Tibial nerve (tissue), 4 donors: ENCODE measurements around the gene TDRKH. TPM values are rescaled to one million over a fixed set of nuclear protein-coding genes. Genes with fewer than 3 reads are reported as not detected.
"Not testable (repeated sequence)": the region's sequence is repeated elsewhere in the genome, so short reads cannot be mapped to it uniquely, and the experiment has no call there.

Source experiments
- DNase-seq, 2 donors: peaks; one replicate each; pipeline ENCODE4 v3.0.0-alpha.2; 2019; ENCODE audit warnings: low spot score in 2 of 2
- H3K27ac ChIP-seq, 4 donors: fragments of 200-600 bp; sonication (generic) in 3 of 4; one replicate each; pipeline ENCODE4 v1.5.1; 2017 to 2019; ENCODE audit warnings: mild to moderate bottlenecking in 1 of 4
- H3K27me3 ChIP-seq, 2 donors: fragments of 200-600 bp; sonication (generic) in 1 of 2; one replicate each; pipeline versions ENCODE4 v1.5.1 to v1.6.0; 2017 to 2019
- H3K36me3 ChIP-seq, 3 donors: fragments of 200-600 bp; sonication (generic); one replicate each; pipeline ENCODE4 v1.5.1; 2018 to 2019
- H3K4me1 ChIP-seq, 4 donors: fragments of 200-600 bp; sonication (generic) in 3 of 4; one replicate each; pipeline ENCODE4 v1.5.1; 2017 to 2019
- H3K4me3 ChIP-seq, 4 donors: fragments of 200-600 bp; sonication (generic) in 3 of 4; one replicate each; pipeline ENCODE4 v1.5.1; 2017 to 2019; ENCODE audit warnings: mild to moderate bottlenecking in 1 of 4, moderate library complexity in 1 of 4
- H3K9me3 ChIP-seq, 4 donors: fragments of 200-600 bp; sonication (generic) in 3 of 4; one replicate each; pipeline ENCODE4 v1.5.1; 2017 to 2019
- CTCF ChIP-seq, 5 experiments: fragments of 200-600 bp in 3 of 5; fragments of 450-650 bp in 2 of 5; sonication (generic) in 3 of 5; IDR thresholded peaks; one replicate each; pipeline ENCODE4 v1.5.1; 2016 to 2019; ENCODE audit warnings: antibody characterized with exemption in 5 of 5, mild to moderate bottlenecking in 3 of 5, moderate library complexity in 2 of 5
- EP300 ChIP-seq, 2 donors: sonication (generic); formaldehyde crosslinking; IDR thresholded peaks; one replicate each; pipeline ENCODE4 v1.6.1; 2017; ENCODE audit warnings: antibody characterized with exemption in 2 of 2, mild to moderate bottlenecking in 1 of 2
- POLR2A ChIP-seq, 2 donors: fragments of 450-650 bp; IDR thresholded peaks; one replicate each; pipeline ENCODE4 v1.6.1; 2017; ENCODE audit warnings: antibody characterized with exemption in 2 of 2, mild to moderate bottlenecking in 2 of 2, moderate library complexity in 2 of 2
- WGBS, 2 donors: methylation state at CpG; one replicate each; pipeline ENCODE4 v1.1.5; 2018; 5-methylcytosine and 5-hydroxymethylcytosine counted together
- total RNA-seq, 4 donors: library from RNA; depleted of rRNA; stranded (reverse); fragments of >200 nt; gene quantifications; one replicate each; pipeline ENCODE4 v1.1.0, GENCODE V29; 2016

TDRKH gene
- total RNA-seq, 4 donors from 2014 or later, result 2.2 to 8.0 (median 7.0) TPM

GRCh38 chr1:151737026-151737425 lies 53.3 kb downstream of the TDRKH start:
- H3K36me3 ChIP-seq, result no peaks in the 10 kb centered on the region
- H3K4me3 ChIP-seq, result no peak overlapping the region
- no peak for DNase-seq
- no peak overlapping the region for H3K27ac ChIP-seq
- no peaks in the 10 kb centered on the region for H3K27me3 ChIP-seq
- peaks cover 0 to 4% (median 0%) of the 10 kb centered on the region in 4 donors for H3K4me1 ChIP-seq
- no peak for TF ChIP-seq EP300 (IDR thresholded peaks at IDR 0.05)
- TF ChIP-seq CTCF (IDR thresholded peaks at IDR 0.05), result no peak
- TF ChIP-seq POLR2A (IDR thresholded peaks at IDR 0.05), result no peak
- peaks cover 0 to 11% (median 0%) of the 10 kb centered on the region in 4 donors for H3K9me3 ChIP-seq
- 68 to 87% methylated on average over 2 of the region's 2 CpGs for WGBS, 2 donors

GRCh38 chr1:151733995-151734394 lies 56.3 kb downstream of the TDRKH start:
- DNase-seq, H3K4me3 ChIP-seq, H3K4me1 ChIP-seq, H3K36me3 ChIP-seq, H3K27me3 ChIP-seq, H3K27ac ChIP-seq: not testable (repeated sequence)
- peaks cover 0 to 11% (median 0%) of the 10 kb centered on the region in 4 donors for H3K9me3 ChIP-seq
- WGBS, 2 donors, result 90 to 94% methylated on average over 9 of the region's 9 CpGs

- Histone ChIP-seq H3K27me3 (no peaks in the 10 kb centered on the region), H3K4me3 (no peak overlapping the region), H3K9me3 (peaks cover 0 to 11% (median 0%) of the 10 kb centered on the region in 4 donors), H3K36me3 (no peaks in the 10 kb centered on the region), H3K4me1 (peaks cover 0 to 13% (median 0%) of the 10 kb centered on the region in 4 donors), H3K27ac (no peak overlapping the region)
- no peak for DNase-seq
- TF ChIP-seq CTCF (IDR thresholded peaks at IDR 0.05) (no peak), EP300 (IDR thresholded peaks at IDR 0.05) (no peak), POLR2A (IDR thresholded peaks at IDR 0.05) (no peak)
- 80 to 89% methylated on average over 3 of the region's 3 CpGs for WGBS, 2 donors
These were observed 57.2 kb downstream of the TDRKH start for GRCh38 chr1:151733126-151733525.

GRCh38 chr1:151729966-151730291 lies 60.4 kb downstream of the TDRKH start:
- Histone ChIP-seq H3K4me3 (no peak overlapping the region), H3K27ac (no peak overlapping the region), H3K36me3 (no peaks in the 10 kb centered on the region), H3K9me3 (no peaks in the 10 kb centered on the region), H3K4me1 (peaks cover 0 to 15% (median 0%) of the 10 kb centered on the region in 4 donors), H3K27me3 (peaks cover 0 to 10% of the 10 kb centered on the region in 2 donors)
- no peak for DNase-seq
- TF ChIP-seq EP300 (IDR thresholded peaks at IDR 0.05), result no peak
- TF ChIP-seq POLR2A (IDR thresholded peaks at IDR 0.05), result no peak
- no peak for TF ChIP-seq CTCF (IDR thresholded peaks at IDR 0.05)
- 87% methylated on average over 4 of the region's 4 CpGs for WGBS, 2 donors

GRCh38 chr1:151729157-151729965 lies 60.9 kb downstream of the TDRKH start:
- Histone ChIP-seq H3K9me3 (no peaks in the 10 kb centered on the region), H3K36me3 (no peaks in the 10 kb centered on the region), H3K4me3 (no peak overlapping the region), H3K27ac (no peak overlapping the region), H3K4me1 (peaks cover 0 to 13% (median 0%) of the 10 kb centered on the region in 4 donors), H3K27me3 (peaks cover 0 to 10% of the 10 kb centered on the region in 2 donors)
- DNase-seq, result no peak
- 68 to 70% methylated on average over 10 of the region's 10 CpGs for WGBS, 2 donors
- TF ChIP-seq EP300 (IDR thresholded peaks at IDR 0.05) (no peak), CTCF (IDR thresholded peaks at IDR 0.05) (no peak), POLR2A (IDR thresholded peaks at IDR 0.05) (no peak)
